Smooth muscle cell of the pulmonary artery (primary cell): Measurements from ENCODE around the gene ONECUT3. TPM values are rescaled to one million over a fixed set of nuclear protein-coding genes. Genes with fewer than 3 reads are reported as not detected.

Experiments
- total RNA-seq: library from RNA; depleted of rRNA; stranded (reverse); fragments of >200 nt; gene quantifications from 2 replicates; pipeline ENCODE4 v1.2.3, GENCODE V29; 2014

ONECUT3 gene
- total RNA-seq: not detected in 2 replicates

GRCh38 chr19:1752757-1753728 is at the start of gene ONECUT3:
Gene ONECUT3 (plus strand): TSS chr19:1753506. CDS start chr19:1753663, 157 bp downstream.

GRCh38 chr19:1811942-1812425 is 58.7 kb downstream of the ONECUT3 start, which contains the start of gene ATP8B3:
Gene ATP8B3 (minus strand): TSS chr19:1812276. CDS start chr19:1811736, 540 bp downstream.

Other genes with a start within 250 kb of the ONECUT3 start
- gene ADAMTSL5, start 240.5 kb upstream of the ONECUT3 start, total RNA-seq: 4.6 and 8.1 TPM in 2 replicates
- 0.13 TPM in 1 of 2 replicates, not detected in the other for gene PLK5, start 229.4 kb upstream of the ONECUT3 start, total RNA-seq
- 27.8 and 50.2 TPM in 2 replicates for gene MEX3D, start 185.2 kb upstream of the ONECUT3 start, total RNA-seq
- 94.9 and 124 TPM in 2 replicates for gene MBD3, start 160.6 kb upstream of the ONECUT3 start, total RNA-seq
- gene UQCR11, start 148.0 kb upstream of the ONECUT3 start, total RNA-seq: 51.2 and 62.7 TPM in 2 replicates
- 62.4 and 117 TPM in 2 replicates for gene TCF3, start 100.9 kb upstream of the ONECUT3 start, total RNA-seq
- 1.8 TPM in 2 replicates for gene ATP8B3, start 58.8 kb downstream of the ONECUT3 start, total RNA-seq
- 7.6 and 14.9 TPM in 2 replicates for gene REXO1, start 95.0 kb downstream of the ONECUT3 start, total RNA-seq
- 7.4 and 14.1 TPM in 2 replicates for gene KLF16, start 110.1 kb downstream of the ONECUT3 start, total RNA-seq
- gene ABHD17A, start 132.0 kb downstream of the ONECUT3 start, total RNA-seq: 68.5 and 69.1 TPM in 2 replicates
- gene ADAT3, start 151.9 kb downstream of the ONECUT3 start, total RNA-seq: 2.5 and 4.1 TPM in 2 replicates
- 64.1 and 66.8 TPM in 2 replicates for gene SCAMP4, start 151.9 kb downstream of the ONECUT3 start, total RNA-seq
- gene CSNK1G2, start 187.7 kb downstream of the ONECUT3 start, total RNA-seq: 78.5 and 103 TPM in 2 replicates